Measurements from ENCODE around the gene NREP.
A peak's percentile ranks its signal among the peaks of the same experiment; 100 is the strongest.

The NREP gene

DNA sequence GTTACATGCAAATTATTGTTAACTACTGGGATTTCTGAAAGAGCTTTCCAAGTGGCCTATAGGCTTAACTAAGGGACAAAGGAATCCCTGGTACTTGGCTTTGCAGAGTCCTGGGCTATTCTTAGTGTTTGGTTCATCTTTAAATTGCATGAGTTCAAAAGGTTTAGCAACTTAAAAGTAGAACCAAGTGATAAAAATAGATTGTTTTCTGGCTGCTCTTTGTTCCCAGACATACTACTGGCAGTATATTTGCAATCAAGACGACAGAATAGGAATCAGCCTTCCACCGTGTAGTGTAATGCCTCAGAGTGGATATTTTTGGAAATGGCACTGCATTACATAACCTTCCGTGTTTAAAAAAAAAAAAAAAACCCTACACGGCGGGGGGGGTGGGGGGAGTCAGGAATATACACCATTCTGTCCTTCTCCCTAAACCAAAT lies 1.0 kb downstream of the NREP start:
- H3K9ac ChIP-seq, result peak overlapping the region; percentile 89 to 99 (median 97); a peak in 21 of 22 replicates
- H4K20me1 ChIP-seq, result no peaks in the 10 kb centered on the region
- H3K27me3 ChIP-seq, result no peaks in the 10 kb centered on the region
- H3K4me2 ChIP-seq, result peak overlapping the region; percentile 73 to 95 (median 91)
- peak overlapping the region in 10 of 11 experiments; percentile 91 to 99 (median 98); a peak in 19 of 22 replicates for H3K27ac ChIP-seq
- H3K36me3 ChIP-seq, result peaks cover 0 to 34% (median 19%) of the 10 kb centered on the region in 11 experiments; a peak in 18 of 22 replicates
- no peak for TF ChIP-seq Cebpa-rat (IDR thresholded peaks at IDR 0.05)
- peaks cover 26 to 51% (median 36%) of the 10 kb centered on the region in 10 experiments for H3K4me1 ChIP-seq
- peaks cover 0 to 7% (median 4%) of the 10 kb centered on the region in 11 experiments; a peak in 7 of 22 replicates for H3K9me3 ChIP-seq (replicated peaks in 1 of 11)
- peak overlapping the region; percentile 65 to 86 (median 80) for H3K4me3 ChIP-seq

DNA sequence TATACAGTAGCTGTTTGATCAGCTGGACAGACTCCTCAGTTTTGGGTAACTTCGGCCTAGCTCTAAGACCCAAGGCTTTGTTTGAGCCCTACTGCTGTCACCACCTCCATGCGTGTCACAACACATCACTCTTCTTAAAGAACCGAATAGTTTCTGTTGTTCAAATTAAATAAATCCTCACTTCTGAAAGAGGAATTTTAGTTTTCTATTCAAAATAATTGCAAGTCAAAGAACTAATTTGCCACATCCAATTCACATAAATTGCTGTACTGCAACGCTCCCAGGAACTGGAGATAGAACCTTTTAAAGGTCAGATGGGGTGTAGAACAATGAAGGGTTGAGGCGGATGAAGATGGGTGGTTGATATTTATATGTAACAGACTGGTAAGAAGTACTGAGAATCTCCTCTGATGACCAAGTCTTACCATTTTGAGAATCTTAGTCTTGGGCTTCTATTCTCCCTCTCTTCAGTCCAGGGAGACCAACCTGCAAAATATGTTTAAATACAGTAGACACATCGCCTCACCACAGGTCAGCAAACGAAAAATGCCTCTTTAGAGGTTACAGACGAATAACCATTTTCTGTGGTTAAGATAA lies 1.6 kb downstream of the NREP start:
- Histone ChIP-seq H3K4me3 (peak overlapping the region; percentile 65 to 86 (median 80); a peak in 19 of 20 replicates), H3K9ac (peak overlapping the region in 10 of 11 experiments; percentile 89 to 99 (median 98); a peak in 19 of 22 replicates), H3K4me2 (peak overlapping the region; percentile 73 to 95 (median 91)), H3K36me3 (peaks cover 0 to 39% (median 24%) of the 10 kb centered on the region in 11 experiments; a peak in 21 of 22 replicates), H3K27ac (peak overlapping the region in 9 of 11 experiments; percentile 96 to 99 (median 98); a peak in 18 of 22 replicates), H3K4me1 (peaks cover 26 to 51% (median 36%) of the 10 kb centered on the region in 10 experiments), H3K9me3 (replicated peaks in 1 of 11) (peaks cover 0 to 7% (median 4%) of the 10 kb centered on the region in 11 experiments; a peak in 9 of 22 replicates), H3K27me3 (no peaks in the 10 kb centered on the region), H4K20me1 (no peaks in the 10 kb centered on the region)
- TF ChIP-seq Cebpa-rat (IDR thresholded peaks at IDR 0.05), result no peak

DNA sequence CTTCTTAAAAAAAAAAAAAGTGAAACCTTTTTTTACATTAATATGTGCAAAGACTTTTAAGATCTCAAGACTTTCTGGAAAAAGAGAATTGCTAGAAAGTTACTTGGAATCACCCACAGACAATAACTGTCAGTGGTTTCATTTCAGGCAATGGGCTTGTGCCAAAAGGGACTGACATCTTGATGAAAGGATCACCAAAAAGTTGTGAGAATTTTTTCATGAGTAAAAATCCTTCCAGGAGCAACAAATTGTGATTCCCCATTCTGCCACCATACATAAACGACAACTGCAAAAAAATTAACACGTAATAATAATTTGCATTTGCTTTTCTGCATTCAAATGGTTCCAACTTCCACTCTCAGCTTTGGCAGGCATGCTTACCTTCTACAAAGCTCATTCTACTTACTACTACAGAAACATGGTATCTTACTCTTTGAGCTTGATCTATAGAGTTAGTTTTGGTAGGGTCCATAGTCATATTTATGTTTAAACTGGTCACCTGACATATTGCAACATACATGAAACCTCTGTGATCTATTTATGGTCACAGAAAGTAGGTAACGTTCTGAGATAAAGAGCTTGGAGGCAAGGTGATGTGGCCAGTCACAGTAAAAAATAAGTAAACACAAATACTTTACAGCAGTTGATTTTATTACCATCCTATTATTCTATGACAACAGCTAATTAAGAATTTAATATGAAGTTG lies 3.0 kb downstream of the NREP start:
- Histone ChIP-seq H3K4me2 (peak overlapping the region; percentile 12 to 95 (median 90); a peak in 19 of 22 replicates), H3K27me3 (no peaks in the 10 kb centered on the region), H3K4me3 (peak overlapping the region in 4 of 10 experiments; percentile 74 to 86 (median 79); a peak in 6 of 20 replicates), H3K4me1 (peaks cover 25 to 55% (median 33%) of the 10 kb centered on the region in 10 experiments), H3K27ac (peak overlapping the region in 2 of 11 experiments; percentile 0 to 98; a peak in 2 of 22 replicates), H3K36me3 (peaks cover 0 to 53% (median 38%) of the 10 kb centered on the region in 11 experiments; a peak in 21 of 22 replicates), H4K20me1 (no peaks in the 10 kb centered on the region), H3K9me3 (replicated peaks in 1 of 11) (peaks cover 0 to 7% (median 4%) of the 10 kb centered on the region in 11 experiments; a peak in 9 of 22 replicates), H3K9ac (peak overlapping the region in 1 of 11 experiments; percentile 98; a peak in 2 of 22 replicates)
- TF ChIP-seq Cebpa-rat (IDR thresholded peaks at IDR 0.05), result peak in 1 of 11 experiments; percentile 42; a peak in 1 of 22 replicates

DNA sequence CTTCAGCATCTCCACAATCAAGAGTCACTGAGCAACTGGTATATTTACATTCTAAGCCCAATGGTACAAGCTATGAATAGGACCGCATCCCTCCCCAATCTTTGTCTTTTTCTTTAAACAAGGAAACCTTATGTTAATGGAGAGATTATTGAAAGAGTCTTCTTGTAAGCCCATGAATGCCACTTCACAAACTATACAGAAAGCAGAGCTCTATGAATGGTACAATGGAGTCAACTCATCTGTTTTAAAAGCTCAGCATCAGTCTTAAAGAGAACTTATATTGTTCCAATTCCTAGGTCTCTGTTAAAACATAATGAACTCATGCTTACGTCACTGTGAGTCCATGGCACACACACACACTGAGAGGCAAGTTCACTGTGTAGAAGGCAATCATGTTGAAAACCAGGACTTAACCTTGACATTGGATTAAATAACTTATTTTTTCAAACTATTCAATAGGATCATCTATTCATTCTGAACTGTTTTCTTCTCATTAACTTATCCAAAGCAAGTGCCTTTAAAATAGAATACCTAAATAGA lies 4.5 kb downstream of the NREP start:
- Histone ChIP-seq H3K4me3 (no peak overlapping the region), H4K20me1 (no peaks in the 10 kb centered on the region), H3K27me3 (no peaks in the 10 kb centered on the region), H3K4me1 (peaks cover 17 to 49% (median 26%) of the 10 kb centered on the region in 10 experiments), H3K9me3 (replicated peaks in 1 of 11) (peaks cover 0 to 7% (median 4%) of the 10 kb centered on the region in 11 experiments; a peak in 9 of 22 replicates), H3K36me3 (peaks cover 0 to 69% (median 53%) of the 10 kb centered on the region in 11 experiments; a peak in 21 of 22 replicates), H3K9ac (no peak overlapping the region), H3K4me2 (peak overlapping the region in 4 of 11 experiments; percentile 8 to 33 (median 12); a peak in 5 of 22 replicates), H3K27ac (no peak overlapping the region)
- TF ChIP-seq Cebpa-rat (IDR thresholded peaks at IDR 0.05), result no peak

DNA sequence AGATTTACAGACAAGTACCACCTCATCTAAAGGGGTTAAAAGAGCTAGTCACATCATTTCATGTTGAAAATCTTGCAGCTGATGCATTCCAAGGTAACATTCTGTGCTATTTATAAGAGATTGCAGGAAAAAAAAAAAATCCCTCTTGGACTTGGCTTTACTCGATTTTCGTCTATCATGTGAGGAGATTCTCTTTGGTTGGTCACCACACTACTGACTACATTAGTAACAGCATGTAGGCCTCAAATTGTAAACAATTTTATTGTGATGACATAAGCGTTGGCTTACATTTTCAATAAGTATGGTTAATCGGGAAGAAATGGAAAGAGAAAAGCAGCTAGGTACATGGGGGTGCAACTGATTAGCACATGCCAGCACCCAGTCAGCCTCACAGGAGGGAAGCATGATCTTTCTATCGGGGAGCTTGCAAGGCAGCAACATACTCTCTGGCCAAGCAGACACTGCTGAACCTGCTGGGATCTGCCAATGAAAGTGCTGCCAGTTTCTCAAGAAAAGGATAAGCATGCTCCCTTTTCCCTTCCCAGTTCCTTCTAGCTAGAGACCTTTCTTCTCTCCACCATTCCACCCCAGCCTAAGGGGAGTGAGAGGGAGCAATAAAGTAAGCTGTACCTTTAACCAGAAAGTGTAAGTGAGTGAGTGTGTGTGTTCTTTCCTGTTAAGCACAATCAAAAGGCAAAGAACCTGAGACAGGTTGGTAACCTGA lies 7.5 kb downstream of the NREP start:
- no peak for TF ChIP-seq Cebpa-rat (IDR thresholded peaks at IDR 0.05)
- Histone ChIP-seq H3K27ac (no peak overlapping the region), H3K4me2 (peak overlapping the region in 2 of 11 experiments; percentile 2 to 8; a peak in 2 of 22 replicates), H4K20me1 (no peaks in the 10 kb centered on the region; a peak in 2 of 22 replicates), H3K9me3 (replicated peaks in 1 of 11) (peaks cover 0 to 7% (median 4%) of the 10 kb centered on the region in 11 experiments; a peak in 9 of 22 replicates), H3K4me3 (no peak overlapping the region), H3K27me3 (no peaks in the 10 kb centered on the region), H3K36me3 (peaks cover 0 to 89% (median 75%) of the 10 kb centered on the region in 11 experiments; a peak in 21 of 22 replicates), H3K4me1 (peaks cover 5 to 52% (median 16%) of the 10 kb centered on the region in 10 experiments; a peak in 15 of 20 replicates), H3K9ac (no peak overlapping the region)

DNA sequence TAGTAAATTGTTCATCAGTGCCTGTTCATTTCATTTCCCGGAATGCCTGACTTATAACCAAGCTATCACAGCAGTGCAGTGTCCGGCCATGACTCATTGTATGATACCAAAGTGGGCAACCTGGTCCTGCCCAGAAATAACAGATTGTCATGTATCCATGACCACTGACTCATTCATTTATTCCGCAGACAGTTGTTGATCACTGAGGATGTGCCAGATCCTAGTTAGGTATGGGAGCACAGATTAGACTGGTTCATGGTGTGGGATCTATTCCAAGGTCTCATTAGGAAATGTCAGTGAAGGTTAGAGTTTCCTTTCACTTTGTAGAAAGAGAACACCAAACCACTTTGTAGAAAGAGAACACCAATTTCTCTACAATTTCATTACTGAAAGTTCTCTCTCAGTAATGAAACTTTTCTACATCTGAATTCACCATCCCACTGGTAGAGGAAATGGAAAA lies 8.7 kb downstream of the NREP start:
- Histone ChIP-seq H3K4me2 (0 out of 22 replicates have a peak overlapping the region, but pooled peaks of 2 of the 11 experiments have one; percentile 2 to 8), H3K36me3 (peaks cover 0 to 81% (median 70%) of the 10 kb centered on the region in 11 experiments; a peak in 21 of 22 replicates), H3K27ac (no peak overlapping the region), H3K9ac (no peak overlapping the region), H3K4me3 (no peak overlapping the region), H3K9me3 (replicated peaks in 1 of 11) (peaks cover 0 to 7% (median 4%) of the 10 kb centered on the region in 11 experiments; a peak in 9 of 22 replicates), H3K4me1 (peaks cover 0 to 53% (median 10%) of the 10 kb centered on the region in 10 experiments; a peak in 8 of 20 replicates), H3K27me3 (no peaks in the 10 kb centered on the region), H4K20me1 (no peaks in the 10 kb centered on the region; a peak in 2 of 22 replicates)
- no peak for TF ChIP-seq Cebpa-rat (IDR thresholded peaks at IDR 0.05)

DNA sequence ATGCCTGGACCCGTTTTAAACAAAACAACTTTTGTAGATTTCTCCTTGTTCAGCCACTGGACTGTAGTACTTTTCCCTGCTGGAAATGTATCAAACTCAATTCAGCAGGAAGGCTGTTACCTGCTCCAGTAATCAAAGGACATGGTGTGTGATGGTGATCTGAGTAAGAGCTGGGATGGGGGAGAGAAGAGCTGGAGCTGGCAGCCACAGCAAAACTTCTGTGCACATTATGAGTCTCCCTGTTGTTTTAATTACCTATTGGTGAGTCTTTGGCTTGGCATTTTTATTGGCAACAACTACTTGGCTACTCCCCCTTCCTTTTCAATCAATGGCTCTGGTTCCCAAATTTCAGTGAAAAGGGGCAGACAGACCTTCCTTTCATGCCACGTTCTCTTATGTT lies 9.7 kb downstream of the NREP start:
- Histone ChIP-seq H3K27ac (no peak overlapping the region), H3K4me2 (no peak overlapping the region)

More for the DNA sequence above, 9.7 kb downstream of the NREP start:
- Histone ChIP-seq H3K27me3 (no peaks in the 10 kb centered on the region), H3K4me3 (no peak overlapping the region), H3K9ac (no peak overlapping the region), H4K20me1 (no peaks in the 10 kb centered on the region; a peak in 2 of 22 replicates), H3K36me3 (peaks cover 0 to 75% (median 63%) of the 10 kb centered on the region in 11 experiments; a peak in 21 of 22 replicates), H3K9me3 (replicated peaks in 1 of 11) (peaks cover 0 to 4% (median 3%) of the 10 kb centered on the region in 11 experiments; a peak in 7 of 22 replicates), H3K4me1 (peaks cover 0 to 57% (median 20%) of the 10 kb centered on the region in 10 experiments; a peak in 18 of 20 replicates)
- TF ChIP-seq Cebpa-rat (IDR thresholded peaks at IDR 0.05), result no peak
